Measurements from ENCODE around the gene PRKCE.

The PRKCE gene

DNA sequence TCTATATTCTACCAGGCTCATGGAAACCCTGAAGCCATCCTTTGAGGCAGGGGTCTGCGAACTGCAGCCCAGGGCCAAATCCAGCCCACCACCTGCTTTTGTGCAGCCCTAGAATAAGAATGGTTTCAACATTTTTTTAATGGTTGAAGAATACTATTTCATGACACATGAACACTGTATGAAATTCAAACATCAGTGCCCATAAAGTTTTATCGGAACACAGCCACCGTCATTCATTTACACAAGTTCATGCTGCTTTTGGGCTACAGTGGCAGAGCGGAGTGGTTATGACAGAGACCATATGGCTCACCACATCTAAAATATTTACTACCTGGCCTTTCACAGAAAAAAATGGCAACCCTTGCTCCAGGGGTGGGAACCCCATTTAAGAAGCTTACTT lies 521.6 kb downstream of the PRKCE start:
- H3K4me3 ChIP-seq (replicated peaks in 1 of 2; ENCODE audit: low read depth in 2 of 2, low read length in 2 of 2) = no peak overlapping the region
- TF ChIP-seq CTCF (IDR thresholded peaks at IDR 0.05; ENCODE audit: low read depth, low read length) = no peak
- DNase-seq (ENCODE audit: low read depth in 2 of 2) = no peak

GRCh38 chr2:46173636-46174250 lies 522.3 kb downstream of the PRKCE start:
- no peak for TF ChIP-seq CTCF (IDR thresholded peaks at IDR 0.05; ENCODE audit: low read depth, low read length)
- no peak overlapping the region for H3K4me3 ChIP-seq (replicated peaks in 1 of 2; ENCODE audit: low read depth in 2 of 2, low read length in 2 of 2)
- DNase-seq (ENCODE audit: low read depth in 2 of 2) = no peak

DNA sequence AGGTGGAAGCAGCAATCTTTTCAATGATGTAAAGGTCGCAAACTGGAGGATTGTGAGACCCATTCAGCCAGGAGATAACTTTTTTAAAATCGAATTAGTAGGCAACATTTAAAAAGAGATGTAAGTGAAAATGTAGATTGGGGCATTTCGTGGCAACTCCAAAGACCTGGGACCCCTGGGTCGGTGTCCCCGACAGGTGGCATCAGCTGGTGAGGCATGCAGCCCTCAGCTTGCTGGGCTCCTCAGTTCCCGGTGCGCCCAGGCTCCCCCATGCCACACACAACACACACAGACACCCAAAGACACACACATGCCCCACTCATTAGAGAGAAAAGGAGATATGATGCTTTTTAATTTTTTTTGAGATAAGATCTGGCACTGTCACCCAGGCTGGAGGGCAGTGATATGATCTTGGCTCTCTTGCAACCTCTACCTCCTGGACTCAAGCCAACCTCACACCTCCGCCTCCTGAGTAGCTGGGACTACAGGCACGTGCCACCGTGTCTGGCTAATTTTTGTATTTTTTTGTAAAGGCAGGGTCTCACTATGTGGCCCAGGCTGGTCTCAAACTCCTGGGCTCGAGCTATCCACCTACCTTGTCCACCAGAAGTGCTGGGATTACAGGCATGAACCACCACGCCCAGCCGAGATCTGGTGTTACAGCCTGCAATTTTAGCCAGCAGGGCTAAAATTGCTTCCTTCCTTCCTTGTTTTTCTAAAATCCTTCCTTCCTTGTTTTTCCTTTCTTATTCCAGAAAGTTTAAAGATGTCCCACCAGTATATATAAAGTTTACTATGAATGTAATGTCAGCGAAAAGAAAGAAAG lies 523.1 kb downstream of the PRKCE start:
- H3K4me3 ChIP-seq (replicated peaks in 1 of 2; ENCODE audit: low read depth in 2 of 2, low read length in 2 of 2) = no peak overlapping the region
- no peak for TF ChIP-seq CTCF (IDR thresholded peaks at IDR 0.05; ENCODE audit: low read depth, low read length)
- DNase-seq (ENCODE audit: low read depth in 2 of 2) = no peak

GRCh38 chr2:46175419-46175818 lies 523.9 kb downstream of the PRKCE start:
- TF ChIP-seq CTCF (IDR thresholded peaks at IDR 0.05; ENCODE audit: low read depth, low read length) = no peak

DNA sequence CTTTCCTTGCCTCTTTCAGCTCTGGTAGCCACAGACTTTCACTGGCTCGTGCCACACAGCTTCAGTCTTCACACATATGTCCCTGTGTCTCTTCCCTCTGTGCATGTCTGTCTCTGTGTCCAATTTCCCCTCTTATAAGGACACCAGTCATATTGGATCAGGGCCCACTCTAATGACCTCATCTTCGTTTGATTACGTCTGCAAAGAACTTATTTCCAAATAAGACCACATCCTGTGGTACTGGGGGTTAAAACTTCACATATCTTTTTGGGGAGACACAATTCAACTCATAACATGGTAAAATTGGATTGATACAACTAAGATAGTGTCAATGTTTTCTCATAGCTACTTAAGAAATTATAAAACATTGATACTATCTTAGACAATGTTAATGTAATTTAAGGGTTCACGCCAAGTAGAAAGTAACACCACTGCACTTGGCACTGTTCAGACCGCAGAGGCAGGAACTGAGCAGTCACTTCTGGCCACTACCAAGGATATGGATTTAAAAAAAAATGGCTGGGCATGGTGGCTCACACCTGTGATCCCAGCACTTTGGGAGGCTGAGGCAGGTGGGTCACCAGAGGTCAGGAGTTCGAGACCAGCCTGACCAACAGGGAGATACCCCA lies 526.1 kb downstream of the PRKCE start:
- DNase-seq (ENCODE audit: low read depth in 2 of 2) = peak in 1 of 2 donors; percentile 59
- no peak overlapping the region for H3K4me3 ChIP-seq (replicated peaks in 1 of 2; ENCODE audit: low read depth in 2 of 2, low read length in 2 of 2)
- TF ChIP-seq CTCF (IDR thresholded peaks at IDR 0.05; ENCODE audit: low read depth, low read length) = no peak

More at GRCh38 chr2:46175419-46175818, 523.9 kb downstream of the PRKCE start:
- no peak overlapping the region for H3K4me3 ChIP-seq (replicated peaks in 1 of 2; ENCODE audit: low read depth in 2 of 2, low read length in 2 of 2)
- DNase-seq (ENCODE audit: low read depth in 2 of 2) = peak; percentile 52 to 78

DNA sequence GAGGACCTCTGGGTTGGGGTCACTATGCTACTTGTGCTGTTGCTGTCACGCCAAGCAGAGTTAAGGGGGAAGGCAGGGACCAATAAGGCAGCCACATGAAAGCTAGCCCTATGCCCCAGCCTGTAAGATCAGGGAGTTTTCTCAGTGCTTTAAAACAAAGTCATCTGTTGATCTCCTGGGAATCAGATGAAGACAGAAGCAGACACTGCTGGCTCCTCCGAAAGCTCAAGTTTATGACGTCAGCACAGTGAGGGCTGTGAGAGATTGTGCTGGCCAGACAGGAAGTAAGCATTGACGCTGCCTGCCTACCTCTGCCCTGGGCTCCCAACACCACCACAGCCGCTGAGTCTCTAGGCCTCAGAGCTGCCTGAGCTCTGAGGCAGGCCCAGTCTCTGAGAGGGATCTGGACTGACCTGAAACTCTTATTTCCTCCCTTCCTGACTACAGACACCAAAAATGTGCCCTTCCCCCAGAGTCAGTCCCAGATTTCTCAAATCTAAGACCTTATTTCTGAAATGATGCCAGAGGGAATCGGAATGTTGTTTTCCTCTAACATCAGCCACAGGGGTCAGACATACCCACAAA lies 527.7 kb downstream of the PRKCE start:
- no peak overlapping the region for H3K4me3 ChIP-seq (replicated peaks in 1 of 2; ENCODE audit: low read depth in 2 of 2, low read length in 2 of 2)
- DNase-seq (ENCODE audit: low read depth in 2 of 2) = peak; percentile 98 to 99
- TF ChIP-seq CTCF (IDR thresholded peaks at IDR 0.05; ENCODE audit: low read depth, low read length) = no peak
